HG02973 (cell line): ENCODE measurements around the gene TEX26.
"Not testable (repeated sequence)": the region's sequence is repeated elsewhere in the genome, so short reads cannot be mapped to it uniquely, and the experiment has no call there.

ENCODE experiments used
- ATAC-seq: cut with Tn5 transposase; IDR thresholded peaks from one replicate; pipeline ENCODE4 v1.9.1; 2021; ENCODE audit warnings: moderate library complexity; ENCODE audit not compliant: unreplicated experiment

Gene TEX26

DNA sequence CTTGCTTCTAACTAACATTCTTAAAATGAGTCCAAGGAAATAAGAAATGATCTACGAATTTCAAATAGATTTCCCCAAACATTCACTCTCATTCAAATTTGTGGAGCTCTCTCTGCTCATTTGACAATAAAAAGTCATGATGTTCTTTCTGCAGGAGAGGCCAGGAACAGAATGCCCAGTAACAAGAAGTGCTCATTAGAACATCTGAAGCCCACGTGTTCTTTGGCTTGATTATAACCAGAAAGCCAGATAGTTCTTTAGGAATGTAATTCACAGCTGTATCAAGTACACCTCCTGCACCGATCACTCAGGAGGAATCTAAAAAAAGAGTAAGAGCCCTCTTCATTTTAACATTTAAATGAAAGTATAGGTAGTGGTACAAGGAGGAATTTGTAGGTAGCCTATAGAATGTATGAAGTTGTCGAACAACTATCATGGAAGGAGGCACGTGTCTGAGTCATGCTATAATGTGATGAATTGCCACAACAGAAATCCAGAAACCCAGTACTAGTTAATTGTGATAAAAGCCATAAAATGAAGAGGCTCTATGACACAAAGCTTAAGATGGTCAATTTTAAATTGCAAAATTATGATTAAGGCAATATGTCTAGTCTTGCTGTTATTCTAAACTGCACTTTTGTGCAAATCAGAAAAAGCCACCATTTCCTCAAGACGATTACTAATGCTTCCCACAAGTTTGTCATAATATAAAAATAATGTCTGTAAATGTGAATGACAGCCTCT is 13.6 kb upstream of the TEX26 start:
- no peak for ATAC-seq

DNA sequence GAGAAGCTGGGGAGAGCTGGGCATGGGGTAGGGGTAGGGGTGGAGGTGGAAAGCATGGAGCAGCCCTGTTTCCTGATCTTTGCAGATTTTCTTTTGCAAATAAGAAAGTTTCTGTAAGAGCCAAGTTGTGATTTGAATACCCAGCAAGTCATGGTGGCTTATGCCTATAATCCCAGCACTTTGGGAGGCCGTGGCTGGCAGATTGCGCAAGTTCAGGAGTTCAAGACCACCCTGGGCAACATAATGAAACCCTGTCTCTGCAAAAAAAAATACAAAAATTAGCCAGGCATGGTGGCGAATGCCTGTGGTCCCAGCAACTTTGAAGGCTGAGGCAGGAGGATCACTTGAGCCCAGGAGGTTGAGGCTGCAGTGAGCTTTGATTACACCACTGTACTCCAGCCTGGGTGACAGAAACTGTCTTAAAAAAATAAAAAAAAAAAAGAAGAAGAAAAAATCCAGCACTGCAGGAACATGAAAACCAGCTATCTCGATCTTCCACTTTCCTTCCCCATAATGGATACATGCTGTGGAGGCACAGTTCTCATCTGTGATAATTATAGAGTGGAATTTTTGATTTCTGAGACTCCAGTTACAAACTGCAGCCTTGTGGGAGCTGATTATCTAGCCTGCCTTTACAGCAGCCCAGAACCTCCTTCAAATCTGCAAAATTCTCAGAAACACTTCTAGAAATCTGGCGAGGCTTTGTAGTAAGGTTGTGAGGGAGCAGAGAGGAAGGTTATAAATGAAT is 12.1 kb upstream of the TEX26 start:
- ATAC-seq, result no peak

DNA sequence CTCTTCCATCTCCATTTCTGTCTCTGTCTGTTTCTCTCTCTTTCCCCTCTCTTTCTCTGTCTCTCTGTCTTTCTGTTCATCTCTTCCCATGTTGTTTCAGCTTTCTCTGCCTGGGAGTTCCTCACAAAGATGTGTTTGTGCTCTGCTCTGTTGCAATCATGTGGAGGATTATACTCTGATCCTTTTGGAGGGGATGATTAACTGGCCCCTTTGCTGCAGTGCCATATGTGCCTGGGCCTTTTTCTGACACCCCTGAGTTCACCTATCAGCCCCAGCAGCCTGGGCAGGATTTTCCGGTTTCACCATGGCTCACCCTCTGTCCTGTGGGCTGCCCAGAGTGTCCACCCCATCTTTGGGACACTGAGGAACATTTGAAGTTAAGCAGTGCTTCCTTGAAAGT is 9.0 kb upstream of the TEX26 start:
- no peak for ATAC-seq

- no peak for ATAC-seq
These were observed 7.7 kb upstream of the TEX26 start for GRCh38 chr13:30924721-30925120.

- no peak for ATAC-seq
These were observed 7.0 kb upstream of the TEX26 start for GRCh38 chr13:30925429-30925828.

- no peak for ATAC-seq
These were observed 5.7 kb upstream of the TEX26 start for GRCh38 chr13:30926781-30927180.

DNA sequence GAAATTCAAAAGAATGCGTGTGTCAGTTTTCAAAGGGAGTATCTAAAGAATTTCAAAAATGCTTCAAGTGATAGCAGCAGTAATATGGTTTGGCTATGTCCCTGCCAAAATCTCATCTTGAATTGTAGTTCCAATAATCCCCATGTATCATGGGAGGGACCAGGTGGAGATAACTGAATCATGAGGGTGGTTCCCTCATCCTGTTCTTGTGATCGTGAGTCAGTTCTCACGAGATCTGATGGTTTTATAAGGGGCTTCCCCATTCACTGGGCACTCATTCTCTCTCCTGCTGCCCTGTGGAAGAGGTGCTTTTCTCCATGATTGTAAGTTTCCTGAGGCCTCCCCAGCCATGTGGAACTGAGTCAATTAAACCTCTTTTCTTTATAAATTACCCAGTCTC is 5.3 kb upstream of the TEX26 start:
- ATAC-seq, result not testable (repeated sequence)

DNA sequence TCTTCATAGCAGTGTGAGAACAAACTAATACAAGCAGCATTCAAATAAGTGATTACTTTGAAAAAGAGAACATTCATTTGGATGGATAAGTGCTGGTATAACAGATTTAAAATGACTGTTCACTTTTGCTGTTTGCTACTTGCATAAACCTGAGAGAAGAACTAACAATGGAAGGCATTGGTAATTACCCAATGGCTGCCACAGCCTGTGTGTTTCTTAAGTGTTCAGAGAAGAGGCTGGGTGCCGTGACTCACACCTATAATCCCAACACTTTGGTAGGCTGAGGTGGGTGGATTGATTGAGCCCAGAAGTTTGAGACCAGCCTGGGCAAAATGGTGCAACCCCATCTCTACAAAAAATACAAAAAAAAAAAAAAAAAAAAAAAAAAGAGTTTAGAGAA is 4.9 kb upstream of the TEX26 start:
- ATAC-seq, result no peak

DNA sequence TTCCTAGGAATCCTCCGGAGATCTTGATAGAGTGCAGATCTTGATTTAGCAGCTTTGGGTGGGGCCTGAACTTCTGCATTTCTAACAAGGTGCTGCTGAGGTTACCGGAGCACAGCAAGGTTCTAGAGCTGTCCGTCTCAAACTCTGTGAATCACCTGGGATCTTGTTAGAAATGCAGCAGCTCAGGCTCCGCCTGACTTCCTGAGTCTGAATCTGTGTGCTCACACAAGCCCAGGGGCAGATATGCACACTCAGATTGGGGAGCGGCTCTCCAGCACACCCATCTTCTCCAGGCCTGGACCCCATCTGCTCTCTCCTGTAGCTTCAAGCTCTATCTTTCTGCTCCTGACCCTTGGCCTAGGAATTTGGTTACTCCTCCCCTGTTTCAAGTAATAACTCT is 3.5 kb upstream of the TEX26 start:
- ATAC-seq, result no peak

DNA sequence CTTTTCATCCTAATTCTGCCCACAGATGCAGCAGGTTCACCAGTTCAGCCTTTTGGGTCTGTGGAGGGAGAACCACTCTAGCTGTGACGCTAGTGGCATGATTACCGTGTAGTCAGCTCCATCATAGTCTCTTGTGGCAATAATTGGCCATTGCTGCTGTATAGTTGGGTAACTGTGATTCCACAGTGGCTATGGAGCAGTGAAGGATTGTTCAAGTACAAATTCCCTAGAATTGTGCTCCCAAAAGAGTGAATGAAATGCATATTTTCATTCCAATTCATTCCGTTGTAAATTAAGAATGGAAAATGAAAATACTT is 856 bp downstream of the TEX26 start:
- ATAC-seq, result no peak

GRCh38 chr13:30934381-30934780 is 1.9 kb downstream of the TEX26 start:
- no peak for ATAC-seq

- ATAC-seq, result no peak
These were observed 2.3 kb downstream of the TEX26 start for GRCh38 chr13:30934803-30935202.

DNA sequence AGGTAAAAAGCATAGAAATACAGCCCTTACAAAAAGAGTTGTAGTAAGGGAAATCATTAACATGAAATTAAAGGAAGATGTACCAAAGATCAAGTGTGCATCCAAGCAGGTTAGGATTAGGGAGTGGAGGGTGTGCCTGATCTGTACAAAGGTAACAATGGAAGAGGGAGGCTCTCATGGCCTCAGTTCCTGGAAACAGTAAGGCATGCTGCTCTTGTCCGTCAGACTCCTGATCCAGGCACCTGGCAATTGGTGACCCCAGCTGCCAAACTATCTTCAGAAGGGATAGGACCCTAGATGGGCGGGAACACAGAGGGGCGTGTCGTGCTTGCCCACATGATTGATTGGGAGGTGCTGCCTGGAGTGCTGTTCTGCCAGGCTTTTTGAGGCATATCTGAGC is 4.5 kb downstream of the TEX26 start:
- no peak for ATAC-seq

DNA sequence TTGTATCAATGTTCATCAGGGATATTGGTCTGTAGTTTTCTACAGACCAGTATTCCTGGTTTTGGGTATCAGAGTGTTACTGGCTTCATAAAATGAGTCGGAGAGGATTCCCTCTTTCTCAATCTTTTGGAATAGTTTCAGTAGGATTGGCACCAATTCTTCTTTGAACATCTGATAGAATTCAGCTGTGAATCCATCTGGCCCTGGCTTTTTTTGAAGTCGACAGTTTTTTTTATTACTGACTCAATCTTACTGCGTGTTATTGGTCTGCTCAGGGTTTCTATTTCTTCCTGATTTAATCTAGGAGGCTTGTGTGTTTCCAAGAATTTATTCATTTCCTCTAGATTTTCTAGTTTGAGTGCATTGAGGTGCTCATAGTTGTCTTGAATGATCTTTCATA is 11.4 kb downstream of the TEX26 start:
- no peak for ATAC-seq

DNA sequence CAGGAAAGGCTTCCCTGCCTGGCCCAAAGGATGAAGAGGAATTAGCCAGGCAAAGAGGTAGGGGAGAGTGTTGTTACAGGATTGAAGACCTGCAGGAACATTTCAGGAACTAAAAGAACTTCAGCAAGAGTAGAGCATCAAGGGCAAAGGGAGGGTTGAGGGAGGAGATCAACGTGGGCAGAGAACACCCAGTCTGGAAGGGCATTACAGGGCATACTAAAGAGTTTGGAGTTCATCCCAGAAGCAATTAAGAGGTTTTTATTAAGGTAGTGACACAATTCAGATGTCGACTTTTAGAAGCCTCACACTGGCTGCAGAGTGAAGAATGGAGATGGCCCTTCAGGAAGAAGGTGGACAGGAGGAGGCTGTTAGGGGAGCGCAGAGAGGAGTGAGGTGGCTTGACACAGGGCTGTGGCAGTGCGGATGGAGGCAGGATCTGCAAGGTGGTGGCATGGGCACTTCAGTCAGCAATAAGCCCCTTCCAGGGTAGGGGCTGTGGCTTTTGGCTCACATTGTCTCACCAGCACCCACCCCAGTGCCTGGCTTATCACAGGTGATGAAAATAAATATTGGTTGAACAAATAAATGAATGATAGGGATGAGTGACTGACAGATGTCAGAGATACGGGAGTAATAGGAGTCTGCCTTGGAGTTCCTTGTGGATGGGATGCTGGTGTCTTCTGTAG is 24.9 kb downstream of the TEX26 start:
- ATAC-seq, result no peak

DNA sequence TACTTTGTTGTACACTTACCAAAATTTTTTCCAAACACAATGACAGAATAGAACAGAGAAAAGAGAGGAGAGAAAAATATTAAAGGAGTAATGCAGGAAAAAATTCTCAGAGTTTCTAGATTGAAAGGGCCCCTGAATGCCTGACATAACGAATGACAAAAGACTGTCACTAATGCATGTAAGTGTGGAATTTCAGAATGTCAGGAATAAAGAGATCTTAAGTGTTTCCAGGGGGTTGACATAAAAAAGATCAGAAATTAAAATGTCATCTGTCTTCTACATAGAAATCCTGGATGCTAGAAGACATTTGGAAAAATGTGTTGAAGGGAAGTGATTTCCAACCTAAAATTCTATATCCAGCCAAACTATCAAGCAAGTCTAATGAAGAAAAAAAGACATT is 27.2 kb downstream of the TEX26 start:
- ATAC-seq, result no peak

- ATAC-seq, result no peak
These were observed 31.3 kb downstream of the TEX26 start for GRCh38 chr13:30963791-30964190.

DNA sequence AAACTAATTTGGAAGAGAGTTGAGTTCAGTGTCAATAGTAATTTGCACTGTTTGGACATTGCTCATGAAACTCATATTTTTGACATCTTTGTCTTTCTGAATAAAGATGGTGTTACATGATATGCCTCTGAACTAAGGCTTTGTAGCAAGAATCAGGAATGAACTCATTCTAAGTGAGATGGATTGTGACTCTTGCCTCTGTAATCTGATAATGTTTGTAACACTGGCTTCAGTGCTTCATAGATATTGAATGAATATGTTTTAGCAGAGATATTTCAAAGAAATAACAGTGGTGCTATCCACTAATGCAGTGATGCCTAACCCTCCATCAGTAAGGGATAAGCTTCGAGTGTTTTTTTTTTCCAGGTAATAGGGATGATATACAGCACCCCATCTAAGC is 32.9 kb downstream of the TEX26 start:
- no peak for ATAC-seq

DNA sequence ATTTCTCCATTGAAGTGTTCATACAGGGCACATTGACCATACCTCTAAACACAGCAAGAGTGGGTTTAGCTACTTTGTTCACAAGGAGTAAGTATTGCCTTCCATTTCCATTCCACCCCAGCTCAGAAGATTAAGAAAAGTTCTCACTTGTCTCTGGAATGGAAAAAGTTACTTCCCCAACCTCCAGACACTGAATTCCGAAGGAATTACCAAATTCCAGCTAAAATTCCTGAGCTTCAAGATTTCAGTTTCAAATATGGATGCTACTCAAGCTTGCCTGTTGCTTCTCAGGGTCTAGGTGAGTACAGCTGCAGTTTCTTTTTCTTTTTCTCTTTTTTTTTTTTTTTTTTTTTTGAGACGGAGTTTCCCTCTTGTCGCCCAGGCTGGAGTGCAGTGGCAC is 33.6 kb downstream of the TEX26 start:
- ATAC-seq, result no peak

GRCh38 chr13:30968846-30969245 is 36.4 kb downstream of the TEX26 start:
- no peak for ATAC-seq

- ATAC-seq, result no peak
These were observed 39.1 kb downstream of the TEX26 start for GRCh38 chr13:30971575-30971974.

DNA sequence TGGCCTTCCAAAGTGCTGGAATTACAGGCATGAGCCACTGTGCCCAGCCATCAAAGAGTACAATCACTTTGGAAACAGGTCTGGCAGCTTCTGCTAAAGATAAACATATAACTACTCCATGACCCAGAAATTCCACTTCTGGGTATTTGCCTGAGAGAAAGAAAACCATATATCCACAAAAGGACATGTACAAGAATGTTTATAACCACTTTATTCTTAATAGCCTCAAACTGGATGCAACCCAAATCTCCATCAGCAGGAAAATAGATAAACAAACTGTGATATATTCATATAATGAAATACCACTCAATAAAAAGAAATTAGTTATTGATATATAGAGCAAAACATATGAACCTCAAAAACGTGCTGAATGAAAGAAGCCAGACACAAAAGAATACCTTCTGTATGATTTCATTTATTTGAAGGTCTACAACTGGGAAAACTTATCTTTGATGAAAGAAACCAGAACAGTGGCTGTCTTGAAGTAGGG is 40.5 kb downstream of the TEX26 start:
- no peak for ATAC-seq
